ENCODE data around the gene ORC3.
A peak's percentile ranks its signal among the peaks of the same experiment; 100 is the strongest.

DNA sequence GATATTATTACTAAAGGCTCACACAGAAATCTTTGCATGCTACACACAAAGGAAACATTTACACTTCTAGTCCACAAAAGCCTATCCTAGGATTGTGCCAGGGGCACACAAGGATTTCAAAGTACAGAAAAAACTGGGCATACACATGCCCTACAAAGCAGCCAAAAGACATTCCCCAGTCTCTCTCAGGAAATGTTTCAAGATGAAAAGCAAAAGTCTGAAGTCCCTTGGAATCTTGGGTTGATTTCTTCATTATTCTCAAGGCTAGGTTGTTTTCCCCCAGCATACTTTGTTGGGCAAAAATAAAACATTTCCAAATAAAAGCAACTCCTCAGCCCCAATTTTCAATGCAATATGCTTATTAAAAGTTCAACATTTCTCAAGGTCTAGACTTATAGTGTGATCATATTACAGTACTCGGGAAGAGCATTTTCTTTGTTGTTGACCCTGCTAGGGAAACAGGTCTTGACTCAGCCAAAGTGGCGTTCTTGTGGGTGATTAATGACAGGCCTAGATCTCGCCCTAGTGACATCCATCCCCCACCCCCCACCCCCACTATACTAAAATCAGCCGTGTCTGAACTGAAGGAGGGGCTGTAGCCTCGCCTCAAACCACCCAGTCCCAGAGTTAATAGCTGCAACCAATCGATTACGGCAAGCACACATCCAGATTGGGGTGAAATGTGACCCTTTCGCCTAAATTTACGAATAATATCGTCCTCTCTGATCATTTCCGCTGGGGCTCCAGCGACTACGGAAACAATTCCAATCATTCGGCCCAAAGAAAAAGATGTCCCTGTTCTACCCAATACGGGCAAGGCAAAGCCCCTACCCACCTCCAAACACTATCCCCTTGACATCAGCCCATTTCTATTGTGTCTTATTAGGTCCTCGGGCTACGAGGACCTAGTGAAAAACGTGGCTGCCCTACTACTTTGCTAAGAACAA, 110.7 kb downstream of the ORC3 start:
- peak in 1 of 4 donors; percentile 31 for TF ChIP-seq POLR2A (IDR thresholded peaks at IDR 0.05)
- peak; percentile 17 to 31 for TF ChIP-seq POLR2AphosphoS5 (IDR thresholded peaks at IDR 0.05)
- no peak for TF ChIP-seq CTCF (IDR thresholded peaks at IDR 0.05)

Measured in upper lobe of left lung (tissue), 4 donors.